ENCODE measurements around the gene ANAPC15. TPM values are rescaled to one million over a fixed set of nuclear protein-coding genes. Genes with fewer than 3 reads are reported as not detected.

ANAPC15 gene
- total and polyA plus RNA-seq, 9 of the 15 experiments (the other 6 are each of a cell fraction or from before 2014, with no cell fraction given), result 53.0 to 254 (median 75.7) TPM

DNA sequence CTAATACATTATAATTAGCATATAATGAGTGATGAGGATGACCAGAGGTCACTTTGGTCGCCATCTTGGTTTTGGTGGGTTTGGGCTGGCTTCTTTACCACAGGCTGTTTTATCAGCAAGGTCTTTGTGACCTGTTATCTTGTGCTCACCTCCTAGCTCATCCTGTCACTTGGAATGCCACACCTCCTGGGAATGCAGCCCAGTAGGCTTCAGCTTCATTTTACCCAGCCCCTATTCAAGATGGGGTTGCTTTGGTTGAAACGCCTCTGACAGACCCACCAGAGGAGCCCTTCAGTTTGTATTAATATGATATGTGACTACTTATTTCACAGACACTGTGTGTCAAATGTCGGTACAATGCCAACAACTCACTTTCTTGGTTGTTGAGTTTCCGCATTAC lies 43.3 kb upstream of the ANAPC15 start (continued):
- TF ChIP-seq ILF3 (IDR thresholded peaks at IDR 0.05; ENCODE audit: borderline replicate concordance), result no peak
- TF ChIP-seq, protein P1, sequence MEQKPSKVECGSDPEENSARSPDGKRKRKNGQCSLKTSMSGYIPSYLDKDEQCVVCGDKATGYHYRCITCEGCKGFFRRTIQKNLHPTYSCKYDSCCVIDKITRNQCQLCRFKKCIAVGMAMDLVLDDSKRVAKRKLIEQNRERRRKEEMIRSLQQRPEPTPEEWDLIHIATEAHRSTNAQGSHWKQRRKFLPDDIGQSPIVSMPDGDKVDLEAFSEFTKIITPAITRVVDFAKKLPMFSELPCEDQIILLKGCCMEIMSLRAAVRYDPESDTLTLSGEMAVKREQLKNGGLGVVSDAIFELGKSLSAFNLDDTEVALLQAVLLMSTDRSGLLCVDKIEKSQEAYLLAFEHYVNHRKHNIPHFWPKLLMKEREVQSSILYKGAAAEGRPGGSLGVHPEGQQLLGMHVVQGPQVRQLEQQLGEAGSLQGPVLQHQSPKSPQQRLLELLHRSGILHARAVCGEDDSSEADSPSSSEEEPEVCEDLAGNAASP (IDR thresholded peaks at IDR 0.05), result no peak
- no peak for TF ChIP-seq TFAM (CRISPR knock-in tag; conservative IDR thresholded peaks at IDR 0.05)
- TF ChIP-seq ZNF77 (CRISPR knock-in tag; IDR thresholded peaks at IDR 0.05), result no peak
- TF ChIP-seq SMAD4 (CRISPR knock-in tag; conservative IDR thresholded peaks at IDR 0.05), result peak; percentile 62
- TF ChIP-seq PREB (CRISPR knock-in tag; IDR thresholded peaks at IDR 0.05), result no peak
- no peak for TF ChIP-seq GATA2 (CRISPR knock-in tag; IDR thresholded peaks at IDR 0.05)
- TF ChIP-seq, protein P2, sequence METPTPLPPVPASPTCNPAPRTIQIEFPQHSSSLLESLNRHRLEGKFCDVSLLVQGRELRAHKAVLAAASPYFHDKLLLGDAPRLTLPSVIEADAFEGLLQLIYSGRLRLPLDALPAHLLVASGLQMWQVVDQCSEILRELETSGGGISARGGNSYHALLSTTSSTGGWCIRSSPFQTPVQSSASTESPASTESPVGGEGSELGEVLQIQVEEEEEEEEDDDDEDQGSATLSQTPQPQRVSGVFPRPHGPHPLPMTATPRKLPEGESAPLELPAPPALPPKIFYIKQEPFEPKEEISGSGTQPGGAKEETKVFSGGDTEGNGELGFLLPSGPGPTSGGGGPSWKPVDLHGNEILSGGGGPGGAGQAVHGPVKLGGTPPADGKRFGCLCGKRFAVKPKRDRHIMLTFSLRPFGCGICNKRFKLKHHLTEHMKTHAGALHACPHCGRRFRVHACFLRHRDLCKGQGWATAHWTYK (CRISPR knock-in tag; IDR thresholded peaks at IDR 0.05), result no peak
- TF ChIP-seq ARHGAP35 (IDR thresholded peaks at IDR 0.05; ENCODE audit: partially characterized antibody), result no peak
- no peak for TF ChIP-seq NR2C1 (IDR thresholded peaks at IDR 0.05)
- TF ChIP-seq NR2C1 (tag; IDR thresholded peaks at IDR 0.05), result peak; percentile 59
- TF ChIP-seq CTBP1 (IDR thresholded peaks at IDR 0.05; ENCODE audit: borderline replicate concordance), result no peak
- no peak for TF ChIP-seq LEF1 (IDR thresholded peaks at IDR 0.05)
- TF ChIP-seq ZNF780A (CRISPR knock-in tag; IDR thresholded peaks at IDR 0.05), result no peak
- TF ChIP-seq, protein P3, sequence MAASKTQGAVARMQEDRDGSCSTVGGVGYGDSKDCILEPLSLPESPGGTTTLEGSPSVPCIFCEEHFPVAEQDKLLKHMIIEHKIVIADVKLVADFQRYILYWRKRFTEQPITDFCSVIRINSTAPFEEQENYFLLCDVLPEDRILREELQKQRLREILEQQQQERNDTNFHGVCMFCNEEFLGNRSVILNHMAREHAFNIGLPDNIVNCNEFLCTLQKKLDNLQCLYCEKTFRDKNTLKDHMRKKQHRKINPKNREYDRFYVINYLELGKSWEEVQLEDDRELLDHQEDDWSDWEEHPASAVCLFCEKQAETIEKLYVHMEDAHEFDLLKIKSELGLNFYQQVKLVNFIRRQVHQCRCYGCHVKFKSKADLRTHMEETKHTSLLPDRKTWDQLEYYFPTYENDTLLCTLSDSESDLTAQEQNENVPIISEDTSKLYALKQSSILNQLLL (CRISPR knock-in tag; IDR thresholded peaks at IDR 0.05; ENCODE audit: borderline replicate concordance), result no peak
- no peak for TF ChIP-seq LARP7 (IDR thresholded peaks at IDR 0.05)
- no peak for TF ChIP-seq TARDBP (IDR thresholded peaks at IDR 0.05)
- no peak for TF ChIP-seq ZNF239 (CRISPR knock-in tag; IDR thresholded peaks at IDR 0.05)
- no peak for TF ChIP-seq POLR3G (IDR thresholded peaks at IDR 0.05; ENCODE audit: extremely low read depth, insufficient read length, insufficient replicate concordance)
- peak; percentile 49; the same call in 1 of the 2 replicates for TF ChIP-seq KLF6 (CRISPR knock-in tag; IDR thresholded peaks at IDR 0.05; ENCODE audit: borderline replicate concordance)
- peak; percentile 56; the same call in 1 of the 2 replicates for TF ChIP-seq PTTG1 (tag; IDR thresholded peaks at IDR 0.05; ENCODE audit: low read depth)
- no peak for TF ChIP-seq KLF10 (CRISPR knock-in tag; IDR thresholded peaks at IDR 0.05)
- no peak for TF ChIP-seq MYC (IDR thresholded peaks at IDR 0.05; ENCODE audit: low read depth, low read length)
- TF ChIP-seq MYC (CRISPR knock-in tag; IDR thresholded peaks at IDR 0.05; ENCODE audit: borderline replicate concordance, low read depth), result no peak
- TF ChIP-seq, protein P4, sequence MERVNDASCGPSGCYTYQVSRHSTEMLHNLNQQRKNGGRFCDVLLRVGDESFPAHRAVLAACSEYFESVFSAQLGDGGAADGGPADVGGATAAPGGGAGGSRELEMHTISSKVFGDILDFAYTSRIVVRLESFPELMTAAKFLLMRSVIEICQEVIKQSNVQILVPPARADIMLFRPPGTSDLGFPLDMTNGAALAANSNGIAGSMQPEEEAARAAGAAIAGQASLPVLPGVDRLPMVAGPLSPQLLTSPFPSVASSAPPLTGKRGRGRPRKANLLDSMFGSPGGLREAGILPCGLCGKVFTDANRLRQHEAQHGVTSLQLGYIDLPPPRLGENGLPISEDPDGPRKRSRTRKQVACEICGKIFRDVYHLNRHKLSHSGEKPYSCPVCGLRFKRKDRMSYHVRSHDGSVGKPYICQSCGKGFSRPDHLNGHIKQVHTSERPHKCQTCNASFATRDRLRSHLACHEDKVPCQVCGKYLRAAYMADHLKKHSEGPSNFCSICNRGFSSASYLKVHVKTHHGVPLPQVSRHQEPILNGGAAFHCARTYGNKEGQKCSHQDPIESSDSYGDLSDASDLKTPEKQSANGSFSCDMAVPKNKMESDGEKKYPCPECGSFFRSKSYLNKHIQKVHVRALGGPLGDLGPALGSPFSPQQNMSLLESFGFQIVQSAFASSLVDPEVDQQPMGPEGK (CRISPR knock-in tag; IDR thresholded peaks at IDR 0.05; ENCODE audit: borderline replicate concordance), result no peak
- TF ChIP-seq BCL6 (CRISPR knock-in tag; IDR thresholded peaks at IDR 0.05), result 0 out of 2 replicates have a peak, but pooled peaks have one; percentile 51
